Thoracic aorta (tissue), 2 donors: ENCODE data around the gene GATA2. TPM values are rescaled to one million over a fixed set of nuclear protein-coding genes. Genes with fewer than 3 reads are reported as not detected.

Experiments used
- ATAC-seq: fragments of 150-250 bp; one replicate; pipeline ENCODE4 v1.8.0; 2017; ENCODE audit warnings: low read depth; ENCODE audit not compliant: insufficient number of reproducible peaks, low FRiP score
- DNase-seq: peaks from one replicate; pipeline ENCODE4 v3.0.0-alpha.2; 2020; ENCODE audit warnings: low spot score
- H3K27ac ChIP-seq, 2 donors: fragments of 200-600 bp; sonication (generic); 1 replicate in 1 of 2; 2 replicates in 1 of 2; pipeline ENCODE4 v1.5.1; 2016; ENCODE audit warnings: mild to moderate bottlenecking in 2 of 2, moderate library complexity in 2 of 2
- H3K27me3 ChIP-seq: fragments of 200-600 bp; sonication (generic); replicated peaks from 2 replicates; pipeline ENCODE4 v1.6.0; 2016; ENCODE audit warnings: mild to moderate bottlenecking; ENCODE audit not compliant: insufficient read depth
- H3K36me3 ChIP-seq: fragments of 200-600 bp; sonication (generic); one replicate; pipeline ENCODE4 v1.5.1; 2016
- H3K4me1 ChIP-seq, 2 donors: fragments of 200-600 bp; sonication (generic); 1 replicate in 1 of 2; 2 replicates in 1 of 2; pipeline versions ENCODE4 v1.5.1 to v1.6.0; 2016; ENCODE audit warnings: low read depth in 2 of 2, mild to moderate bottlenecking in 1 of 2; ENCODE audit not compliant: control insufficient read depth in 1 of 2
- H3K4me3 ChIP-seq: fragments of 200-600 bp; sonication (generic); 2 replicates; pipeline ENCODE4 v1.5.1; 2016; ENCODE audit warnings: mild to moderate bottlenecking
- H3K9me3 ChIP-seq: fragments of 200-600 bp; sonication (generic); 2 replicates; pipeline ENCODE4 v1.5.1; 2016
- total RNA-seq, 2 donors: library from RNA; depleted of rRNA; stranded (reverse); fragments of >200 nt; gene quantifications; one replicate each; pipeline versions ENCODE4 v1.1.0 to v1.2.3, GENCODE V29; 2016
- TF ChIP-seq, protein P1 (sequence below): fragments of 200-600 bp; sonication (generic); IDR thresholded peaks from one replicate; pipeline ENCODE4 v1.5.1; 2019; ENCODE audit warnings: antibody characterized with exemption

GATA2 gene
- total RNA-seq, 2 donors from 2014 or later = 5.2 to 21.3 TPM

DNA sequence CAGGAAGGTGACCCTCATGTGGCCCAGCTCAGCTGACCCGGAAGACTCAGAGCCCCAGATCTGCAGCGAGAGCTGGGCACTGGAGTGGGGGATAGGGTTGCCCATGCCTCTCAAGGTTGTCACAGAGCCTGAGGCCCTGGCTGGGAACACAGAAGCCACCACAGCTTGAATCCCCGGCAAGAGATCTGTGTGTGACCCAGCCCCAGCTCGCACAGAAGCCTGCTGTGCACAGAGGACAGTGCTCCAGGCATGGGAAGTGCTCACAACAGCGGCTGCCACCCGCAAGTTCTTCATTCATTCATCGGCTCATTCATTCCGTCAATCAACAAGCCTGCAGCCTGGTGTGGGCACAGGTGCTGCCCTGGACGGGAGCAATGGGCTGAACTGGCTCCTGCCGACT lies 62.7 kb downstream of the GATA2 start:
- Histone ChIP-seq H3K27ac (no peak overlapping the region), H3K27me3 (no peaks in the 10 kb centered on the region), H3K9me3 (no peaks in the 10 kb centered on the region), H3K4me1 (peaks cover 6 to 12% of the 10 kb centered on the region in 2 donors), H3K36me3 (no peaks in the 10 kb centered on the region), H3K4me3 (no peak overlapping the region)
- DNase-seq (no peak), ATAC-seq (no peak)
- TF ChIP-seq, protein P1, sequence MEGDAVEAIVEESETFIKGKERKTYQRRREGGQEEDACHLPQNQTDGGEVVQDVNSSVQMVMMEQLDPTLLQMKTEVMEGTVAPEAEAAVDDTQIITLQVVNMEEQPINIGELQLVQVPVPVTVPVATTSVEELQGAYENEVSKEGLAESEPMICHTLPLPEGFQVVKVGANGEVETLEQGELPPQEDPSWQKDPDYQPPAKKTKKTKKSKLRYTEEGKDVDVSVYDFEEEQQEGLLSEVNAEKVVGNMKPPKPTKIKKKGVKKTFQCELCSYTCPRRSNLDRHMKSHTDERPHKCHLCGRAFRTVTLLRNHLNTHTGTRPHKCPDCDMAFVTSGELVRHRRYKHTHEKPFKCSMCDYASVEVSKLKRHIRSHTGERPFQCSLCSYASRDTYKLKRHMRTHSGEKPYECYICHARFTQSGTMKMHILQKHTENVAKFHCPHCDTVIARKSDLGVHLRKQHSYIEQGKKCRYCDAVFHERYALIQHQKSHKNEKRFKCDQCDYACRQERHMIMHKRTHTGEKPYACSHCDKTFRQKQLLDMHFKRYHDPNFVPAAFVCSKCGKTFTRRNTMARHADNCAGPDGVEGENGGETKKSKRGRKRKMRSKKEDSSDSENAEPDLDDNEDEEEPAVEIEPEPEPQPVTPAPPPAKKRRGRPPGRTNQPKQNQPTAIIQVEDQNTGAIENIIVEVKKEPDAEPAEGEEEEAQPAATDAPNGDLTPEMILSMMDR = no peak

DNA sequence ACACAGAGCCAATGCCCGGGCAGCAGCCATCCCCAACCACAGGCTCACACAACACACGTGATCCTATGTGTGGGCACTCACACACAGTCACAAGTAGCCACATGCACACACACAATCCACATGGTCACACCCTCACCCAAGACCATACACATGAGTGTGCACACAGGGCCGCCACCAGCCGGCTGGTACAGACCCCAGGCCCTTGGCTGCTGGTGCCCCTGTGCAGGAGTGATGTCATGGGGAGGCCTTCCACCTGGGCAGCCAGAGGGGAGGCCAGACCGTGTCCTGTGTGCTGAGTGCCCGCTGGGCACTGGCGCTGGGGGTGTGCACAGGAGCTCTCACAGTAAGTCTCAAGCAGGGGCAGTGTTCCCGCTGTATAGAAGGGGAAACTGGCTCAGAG lies 63.2 kb downstream of the GATA2 start:
- H3K27ac ChIP-seq = no peak overlapping the region
- TF ChIP-seq, protein P1 = no peak
- no peaks in the 10 kb centered on the region for H3K9me3 ChIP-seq
- no peaks in the 10 kb centered on the region for H3K36me3 ChIP-seq
- no peak for ATAC-seq
- H3K4me3 ChIP-seq = no peak overlapping the region
- H3K27me3 ChIP-seq = no peaks in the 10 kb centered on the region
- peaks cover 6 to 12% of the 10 kb centered on the region in 2 donors for H3K4me1 ChIP-seq
- DNase-seq = no peak

Other genes starting within 250 kb of the GATA2 start
- gene DNAJB8, start 26.3 kb downstream of the GATA2 start, total RNA-seq = not detected
- gene RPN1, start 157.6 kb upstream of the GATA2 start, total RNA-seq = 100 to 1,000 TPM; 202 to 227 TPM
- 100 to 1,000 TPM in 1 of 2 donors, 10 to 100 TPM in 1; 73.1 to 108 TPM for gene RAB7A, start 233.0 kb upstream of the GATA2 start, total RNA-seq